ENCODE measurements around the gene PIK3C2G.

DNA sequence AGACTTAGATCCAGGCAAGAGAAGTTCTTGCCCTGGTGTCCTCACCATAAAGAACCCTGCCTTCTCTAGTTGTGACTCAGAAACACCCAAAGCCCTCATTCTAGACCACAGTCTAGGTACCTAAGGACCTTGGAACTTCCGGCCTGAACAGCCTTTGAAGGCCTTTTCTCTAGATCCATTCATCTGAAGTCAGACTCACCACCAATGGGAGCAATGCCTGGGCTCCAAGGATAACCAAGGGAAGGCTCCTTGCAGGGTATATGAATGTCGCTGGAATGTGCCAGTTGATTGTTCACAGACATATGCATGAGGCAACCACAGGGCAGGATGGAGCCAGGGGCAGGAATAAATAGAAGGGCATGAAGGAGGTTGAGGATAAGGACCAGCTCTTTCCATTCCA, 390.2 kb downstream of the PIK3C2G start:
- TF ChIP-seq, protein P1, sequence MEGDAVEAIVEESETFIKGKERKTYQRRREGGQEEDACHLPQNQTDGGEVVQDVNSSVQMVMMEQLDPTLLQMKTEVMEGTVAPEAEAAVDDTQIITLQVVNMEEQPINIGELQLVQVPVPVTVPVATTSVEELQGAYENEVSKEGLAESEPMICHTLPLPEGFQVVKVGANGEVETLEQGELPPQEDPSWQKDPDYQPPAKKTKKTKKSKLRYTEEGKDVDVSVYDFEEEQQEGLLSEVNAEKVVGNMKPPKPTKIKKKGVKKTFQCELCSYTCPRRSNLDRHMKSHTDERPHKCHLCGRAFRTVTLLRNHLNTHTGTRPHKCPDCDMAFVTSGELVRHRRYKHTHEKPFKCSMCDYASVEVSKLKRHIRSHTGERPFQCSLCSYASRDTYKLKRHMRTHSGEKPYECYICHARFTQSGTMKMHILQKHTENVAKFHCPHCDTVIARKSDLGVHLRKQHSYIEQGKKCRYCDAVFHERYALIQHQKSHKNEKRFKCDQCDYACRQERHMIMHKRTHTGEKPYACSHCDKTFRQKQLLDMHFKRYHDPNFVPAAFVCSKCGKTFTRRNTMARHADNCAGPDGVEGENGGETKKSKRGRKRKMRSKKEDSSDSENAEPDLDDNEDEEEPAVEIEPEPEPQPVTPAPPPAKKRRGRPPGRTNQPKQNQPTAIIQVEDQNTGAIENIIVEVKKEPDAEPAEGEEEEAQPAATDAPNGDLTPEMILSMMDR (conservative IDR thresholded peaks at IDR 0.05; ENCODE audit: low read length) = no peak
- no peak for TF ChIP-seq EZH2phosphoT487 (IDR thresholded peaks at IDR 0.05; ENCODE audit: borderline replicate concordance)

Measured in Loucy (cell line).